HepG2 (cell line): Measurements from ENCODE around the gene PMEPA1.

Experiments
- SMARCE1 ChIP-seq: fragments of 450-650 bp; IDR thresholded peaks from 2 replicates; pipeline ENCODE4 v1.6.1; 2017; ENCODE audit warnings: borderline replicate concordance
- SRF ChIP-seq: IDR thresholded peaks from 2 replicates; pipeline ENCODE4 v1.6.1; 2011; ENCODE audit warnings: mild to moderate bottlenecking, low read depth, low read length, moderate library complexity
- ZBTB8A ChIP-seq: sonication (generic); formaldehyde crosslinking; IDR thresholded peaks from 2 replicates; pipeline ENCODE4 v1.4.0; 2020; ENCODE audit warnings: mild to moderate bottlenecking, low read depth, missing genetic modification reagents, borderline replicate concordance

- TF ChIP-seq SMARCE1 (no peak), ZBTB8A (CRISPR knock-in tag) (no peak), SRF (no peak)
Observed at GRCh38 chr20:57601737-57602136, 108.1 kb downstream of the PMEPA1 start.
